HK-2 (cell line): ENCODE results near the gene IRAG1.

Source experiments
- DNase-seq: peaks from one replicate; pipeline ENCODE4 v3.0.0-alpha.2; 2018; ENCODE audit not compliant: unreplicated experiment

IRAG1 gene

DNA sequence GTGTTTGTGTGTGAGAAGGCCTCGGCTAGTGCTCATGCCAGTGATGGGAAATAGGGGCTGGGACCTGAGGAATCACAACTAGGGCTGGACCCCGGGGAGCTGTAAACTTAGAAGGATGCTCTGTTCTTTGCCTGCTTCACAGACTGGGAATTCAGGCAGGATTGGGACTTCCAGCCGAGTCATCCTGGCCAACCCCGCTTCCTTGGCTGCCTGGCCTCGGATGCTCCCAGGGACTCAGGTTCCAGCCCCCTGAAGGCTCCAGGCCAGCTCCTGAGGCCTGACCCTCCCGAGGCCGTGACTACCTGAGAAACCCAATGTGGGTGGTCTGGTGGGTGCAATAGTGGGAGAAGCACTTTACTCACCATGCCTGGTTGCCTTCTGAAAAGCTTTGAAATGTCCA is 44.7 kb downstream of the IRAG1 start:
- no peak for DNase-seq

DNA sequence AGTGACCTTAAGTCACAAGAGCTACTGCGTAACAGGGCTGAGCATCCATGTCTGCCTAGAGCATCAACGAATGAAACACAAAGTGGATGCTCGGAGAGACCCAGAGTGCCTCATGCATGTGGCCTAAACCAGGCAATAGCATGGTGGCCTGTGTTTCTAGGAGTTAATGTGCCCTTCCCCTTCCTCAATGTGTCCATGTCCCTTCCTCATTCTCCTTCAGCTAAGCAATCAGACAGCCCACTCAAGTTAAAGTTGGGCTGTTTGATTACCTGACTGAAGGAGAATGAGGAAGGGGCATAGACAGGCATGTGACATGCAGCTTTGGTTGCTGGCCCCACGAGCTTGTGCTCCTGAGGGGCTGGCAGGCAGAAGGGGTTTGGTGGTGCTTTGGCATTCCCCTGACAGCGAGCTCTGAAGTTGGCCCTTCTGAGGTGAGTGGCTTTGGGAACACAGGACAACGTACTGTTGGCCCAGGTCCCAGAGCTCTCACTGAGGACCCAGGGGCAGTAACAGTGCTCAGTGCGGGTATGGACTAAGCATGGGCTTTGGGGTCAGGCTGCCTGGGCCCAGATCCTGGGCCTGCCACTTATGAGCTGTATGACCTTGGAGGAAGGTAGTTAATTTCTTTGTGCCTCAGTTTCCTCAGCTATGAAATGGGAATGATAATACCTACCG is 46.7 kb downstream of the IRAG1 start:
- no peak for DNase-seq

DNA sequence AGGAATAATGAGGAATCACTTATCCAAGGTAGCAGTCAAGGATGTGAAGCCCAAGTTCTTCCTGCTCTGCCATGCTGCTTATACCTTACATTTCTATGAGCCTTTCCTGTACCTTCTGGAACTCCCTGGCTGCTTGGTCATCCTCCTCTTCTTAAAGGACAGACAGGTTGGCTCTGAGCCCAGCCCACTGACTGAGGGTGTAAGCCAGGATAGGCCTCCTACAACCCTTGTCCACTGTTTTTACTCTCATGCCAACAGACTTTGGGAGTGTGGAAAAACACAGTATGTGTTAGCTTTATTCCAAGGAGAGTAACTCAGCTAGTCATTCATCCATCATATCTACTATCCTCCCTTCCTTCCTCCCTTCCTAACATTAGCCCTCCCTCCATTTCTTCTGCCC is 47.5 kb downstream of the IRAG1 start:
- DNase-seq: no peak

DNA sequence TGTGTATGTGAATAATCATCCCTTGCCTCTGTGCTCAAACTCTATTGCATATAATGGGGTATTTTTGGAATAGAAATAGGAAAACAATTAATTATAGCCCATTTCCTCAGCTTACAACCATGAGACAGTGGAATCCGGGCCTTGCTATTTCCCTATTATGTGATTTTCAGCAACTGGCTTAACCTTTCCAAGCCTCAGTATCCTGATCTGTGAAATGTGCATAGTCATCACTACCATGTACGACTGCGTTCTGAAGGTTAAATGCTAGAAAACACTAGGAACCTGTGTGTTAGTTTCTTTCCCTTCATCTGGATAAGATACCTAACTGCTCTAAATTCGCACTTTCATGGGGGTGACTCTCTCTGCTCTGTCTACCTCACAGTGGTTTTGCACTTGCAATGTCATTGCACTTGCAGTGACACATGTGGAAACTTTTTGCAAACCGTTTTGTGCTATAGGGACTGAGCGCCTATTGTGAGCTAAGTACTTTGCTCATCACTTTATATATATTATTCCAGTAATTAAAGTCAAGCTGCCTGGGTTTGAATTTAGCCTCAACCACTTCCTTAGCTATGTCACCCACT is 48.3 kb downstream of the IRAG1 start:
- DNase-seq: no peak
